ENCODE measurements around the gene KCNMA1. TPM values are rescaled to one million over a fixed set of nuclear protein-coding genes. Genes with fewer than 3 reads are reported as not detected.
"Not testable (repeated sequence)": the region's sequence is repeated elsewhere in the genome, so short reads cannot be mapped to it uniquely, and the experiment has no call there.

The KCNMA1 gene
- total RNA-seq, 2 donors from 2014 or later, result 168 to 188 TPM

- H3K27me3 ChIP-seq (replicated peaks; ENCODE audit: insufficient read depth), result no peaks in the 10 kb centered on the region
- H3K9me3 ChIP-seq, result no peaks in the 10 kb centered on the region
- peak overlapping the region; percentile 6 for H3K4me3 ChIP-seq
- H3K36me3 ChIP-seq, result no peaks in the 10 kb centered on the region
- peak; percentile 68 for TF ChIP-seq CTCF (IDR thresholded peaks at IDR 0.05)
- DNase-seq (ENCODE audit: low spot score), result peak; percentile 65
- peaks cover 51 to 83% of the 10 kb centered on the region in 2 donors for H3K4me1 ChIP-seq (ENCODE audit: control insufficient read depth in 1 of 2, low read depth in 2 of 2)
- peak; percentile 61 for ATAC-seq (ENCODE audit: insufficient number of reproducible peaks, low FRiP score, low read depth)
- peak overlapping the region; percentile 95 to 96 for H3K27ac ChIP-seq
These were observed 245.9 kb downstream of the KCNMA1 start for GRCh38 chr10:77391605-77392235.

GRCh38 chr10:77390481-77390891 lies 247.1 kb downstream of the KCNMA1 start:
- TF ChIP-seq CTCF (IDR thresholded peaks at IDR 0.05), result no peak
- DNase-seq (ENCODE audit: low spot score) (peak; percentile 32), ATAC-seq (ENCODE audit: insufficient number of reproducible peaks, low FRiP score, low read depth) (peak; percentile 10)
- Histone ChIP-seq H3K4me1 (ENCODE audit: control insufficient read depth in 1 of 2, low read depth in 2 of 2) (peaks cover 55 to 95% of the 10 kb centered on the region in 2 donors), H3K27ac (peak overlapping the region; percentile 95 to 96), H3K36me3 (no peaks in the 10 kb centered on the region), H3K9me3 (no peaks in the 10 kb centered on the region), H3K4me3 (peak overlapping the region; percentile 32), H3K27me3 (replicated peaks; ENCODE audit: insufficient read depth) (no peaks in the 10 kb centered on the region)

- no peaks in the 10 kb centered on the region for H3K9me3 ChIP-seq
- peak overlapping the region; percentile 95 to 96 for H3K27ac ChIP-seq
- no peak overlapping the region for H3K4me3 ChIP-seq
- no peaks in the 10 kb centered on the region for H3K36me3 ChIP-seq
- no peak for ATAC-seq (ENCODE audit: insufficient number of reproducible peaks, low FRiP score, low read depth)
- no peak for TF ChIP-seq CTCF (IDR thresholded peaks at IDR 0.05)
- peaks cover 52 to 91% of the 10 kb centered on the region in 2 donors for H3K4me1 ChIP-seq (ENCODE audit: control insufficient read depth in 1 of 2, low read depth in 2 of 2)
- DNase-seq (ENCODE audit: low spot score), result no peak
- no peaks in the 10 kb centered on the region for H3K27me3 ChIP-seq (replicated peaks; ENCODE audit: insufficient read depth)
These were observed 249.0 kb downstream of the KCNMA1 start for GRCh38 chr10:77388571-77389100.

- H3K36me3 ChIP-seq; H3K9me3 ChIP-seq; ATAC-seq (ENCODE audit: insufficient number of reproducible peaks, low FRiP score, low read depth); H3K27me3 ChIP-seq (replicated peaks; ENCODE audit: insufficient read depth); H3K4me3 ChIP-seq; DNase-seq (ENCODE audit: low spot score): not testable (repeated sequence)
- H3K27ac ChIP-seq, result peak overlapping the region; percentile 95 to 96
- peaks cover 45 to 83% of the 10 kb centered on the region in 2 donors for H3K4me1 ChIP-seq (ENCODE audit: control insufficient read depth in 1 of 2, low read depth in 2 of 2)
These were observed 249.9 kb downstream of the KCNMA1 start for GRCh38 chr10:77387701-77388100.

- no peak for TF ChIP-seq CTCF (IDR thresholded peaks at IDR 0.05)
- Histone ChIP-seq H3K27me3 (replicated peaks; ENCODE audit: insufficient read depth) (no peaks in the 10 kb centered on the region), H3K36me3 (no peaks in the 10 kb centered on the region), H3K4me3 (no peak overlapping the region), H3K9me3 (no peaks in the 10 kb centered on the region), H3K27ac (peak overlapping the region; percentile 95 to 96), H3K4me1 (ENCODE audit: control insufficient read depth in 1 of 2, low read depth in 2 of 2) (peaks cover 41 to 78% of the 10 kb centered on the region in 2 donors)
- no peak for ATAC-seq (ENCODE audit: insufficient number of reproducible peaks, low FRiP score, low read depth)
- no peak for DNase-seq (ENCODE audit: low spot score)
These were observed 250.4 kb downstream of the KCNMA1 start for GRCh38 chr10:77387247-77387646.
